OCI-LY7 (cell line): ENCODE measurements around the gene MLPH. TPM values are rescaled to one million over a fixed set of nuclear protein-coding genes. Genes with fewer than 3 reads are reported as not detected.

ENCODE experiments used
- BruUV-seq: library from RNA; stranded (reverse); fragments of 400-500 nt; replicated peaks from 2 replicates; lab custom pipeline; 2021; lab: Mats Ljungman, UMichigan
- CTCF ChIA-PET: fragments of 300-600 bp; sonication (Branson Sonifier 250); formaldehyde crosslinking; loops from one replicate; lab custom pipeline; 2022; ENCODE audit warnings: antibody characterized with exemption; ENCODE audit not compliant: unreplicated experiment; lab: Charles Lee
- POLR2A ChIA-PET: fragments of 300-600 bp; sonication (Branson Sonifier 250); formaldehyde crosslinking; loops from one replicate; lab custom pipeline; 2022; ENCODE audit warnings: antibody characterized with exemption; lab: Charles Lee
- DNase-seq: peaks from one replicate; pipeline ENCODE4 v3.0.0-alpha.2; 2015; ENCODE audit warnings: low spot score
- H2AFZ ChIP-seq: fragments of 200-600 bp; sonication (generic), shearing (Covaris generic); 2 replicates; pipeline ENCODE4 v1.6.1; 2014; ENCODE audit warnings: mild to moderate bottlenecking, antibody characterized with exemption, low read length, moderate library complexity
- H3K27ac ChIP-seq: fragments of 200-600 bp; sonication (generic); 2 replicates; pipeline ENCODE4 v1.5.1; 2014; ENCODE audit warnings: mixed run types, low read depth, mild to moderate bottlenecking, moderate library complexity, low read length, inconsistent platforms; ENCODE audit not compliant: poor library complexity, severe bottlenecking
- H3K36me3 ChIP-seq: fragments of 200-600 bp; sonication (generic); 2 replicates; pipeline ENCODE4 v1.6.1; 2014; ENCODE audit warnings: mild to moderate bottlenecking, antibody characterized with exemption, low read length, moderate library complexity, mixed read lengths; ENCODE audit not compliant: insufficient read depth
- H3K4me1 ChIP-seq: fragments of 200-600 bp; sonication (generic); 2 replicates; pipeline ENCODE4 v1.5.1; 2014; ENCODE audit warnings: mild to moderate bottlenecking, low read length; ENCODE audit not compliant: insufficient read depth, poor library complexity, severe bottlenecking
- H3K4me2 ChIP-seq: fragments of 200-600 bp; sonication (generic); 2 replicates; pipeline ENCODE4 v1.6.1; 2014; ENCODE audit warnings: mild to moderate bottlenecking, low read length
- H3K4me3 ChIP-seq: fragments of 200-600 bp; sonication (generic); 2 replicates; pipeline ENCODE4 v1.5.1; 2014; ENCODE audit warnings: mild to moderate bottlenecking, low read depth, low read length; ENCODE audit not compliant: poor library complexity, severe bottlenecking
- H3K79me2 ChIP-seq: fragments of 200-600 bp; sonication (generic); 2 replicates; pipeline ENCODE4 v1.6.1; 2016; ENCODE audit warnings: low read depth, mild to moderate bottlenecking, low read length, moderate library complexity, mixed read lengths; ENCODE audit not compliant: insufficient read depth
- H3K9me2 ChIP-seq: fragments of 200-600 bp; sonication (generic); 2 replicates; pipeline ENCODE4 v1.6.1; 2016; ENCODE audit warnings: mild to moderate bottlenecking, low read length, mixed read lengths; ENCODE audit not compliant: insufficient read depth
- H3K9me3 ChIP-seq: fragments of 200-600 bp; sonication (generic); 2 replicates; pipeline ENCODE4 v1.6.1; 2014; ENCODE audit warnings: mild to moderate bottlenecking, mixed run types, low read length, mixed read lengths
- H4K20me1 ChIP-seq: fragments of 200-600 bp; sonication (generic); 2 replicates; pipeline ENCODE4 v1.6.1; 2014; ENCODE audit warnings: mild to moderate bottlenecking, antibody characterized with exemption, low read length, moderate library complexity, mixed read lengths; ENCODE audit not compliant: insufficient read depth
- CTCF ChIP-seq: fragments of 200-600 bp; sonication (generic); conservative IDR thresholded peaks from 2 replicates; pipeline ENCODE4 v1.5.1; 2014; ENCODE audit warnings: mild to moderate bottlenecking, antibody characterized with exemption, low read length, moderate library complexity, mixed read lengths
- EZH2phosphoT487 ChIP-seq: fragments of 200-600 bp; sonication (generic); IDR thresholded peaks from 2 replicates; pipeline ENCODE4 v1.6.1; 2018; ENCODE audit warnings: low read depth, borderline replicate concordance, mild to moderate bottlenecking, mixed run types, antibody characterized with exemption, low read length, moderate library complexity, mixed read lengths
- intact Hi-C: fragments of 100-400 bp; cut with micrococcal nuclease; formaldehyde crosslinking; loops from one replicate; pipeline ENCODE4 v1.10.0; 2022; ENCODE audit not compliant: unreplicated experiment
- total RNA-seq, 2 experiments: library from RNA; depleted of rRNA in 1 of 2; stranded (reverse); fragments of >200 nt in 1 of 2; shearing (Covaris generic) in 1 of 2; gene quantifications; 2 replicates each; pipeline ENCODE4 v1.2.3, GENCODE V29; 2014 to 2022

MLPH gene
- total RNA-seq, 2 experiments from 2014 or later, result not detected

DNA sequence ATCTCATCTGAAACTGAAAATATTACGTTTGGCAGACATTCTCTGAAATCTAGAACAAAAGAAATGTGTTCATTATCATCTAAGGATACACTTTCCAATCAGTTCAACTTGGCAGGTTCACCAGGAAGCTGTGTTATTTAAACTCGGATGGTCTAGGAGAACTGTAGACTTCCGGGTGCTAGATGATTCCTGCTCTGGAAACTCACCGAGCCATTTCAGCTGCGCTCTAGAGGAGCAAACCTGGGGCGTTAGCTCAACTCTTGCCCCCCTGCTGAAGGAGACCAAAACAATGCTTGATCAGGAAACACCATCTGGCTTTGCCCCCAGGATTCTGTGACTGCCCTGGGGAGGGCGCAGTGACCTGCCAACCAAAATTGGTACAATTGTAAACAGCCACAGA, 22.9 kb downstream of the MLPH start:
- POLR2A ChIA-PET, result no interaction called here

DNA sequence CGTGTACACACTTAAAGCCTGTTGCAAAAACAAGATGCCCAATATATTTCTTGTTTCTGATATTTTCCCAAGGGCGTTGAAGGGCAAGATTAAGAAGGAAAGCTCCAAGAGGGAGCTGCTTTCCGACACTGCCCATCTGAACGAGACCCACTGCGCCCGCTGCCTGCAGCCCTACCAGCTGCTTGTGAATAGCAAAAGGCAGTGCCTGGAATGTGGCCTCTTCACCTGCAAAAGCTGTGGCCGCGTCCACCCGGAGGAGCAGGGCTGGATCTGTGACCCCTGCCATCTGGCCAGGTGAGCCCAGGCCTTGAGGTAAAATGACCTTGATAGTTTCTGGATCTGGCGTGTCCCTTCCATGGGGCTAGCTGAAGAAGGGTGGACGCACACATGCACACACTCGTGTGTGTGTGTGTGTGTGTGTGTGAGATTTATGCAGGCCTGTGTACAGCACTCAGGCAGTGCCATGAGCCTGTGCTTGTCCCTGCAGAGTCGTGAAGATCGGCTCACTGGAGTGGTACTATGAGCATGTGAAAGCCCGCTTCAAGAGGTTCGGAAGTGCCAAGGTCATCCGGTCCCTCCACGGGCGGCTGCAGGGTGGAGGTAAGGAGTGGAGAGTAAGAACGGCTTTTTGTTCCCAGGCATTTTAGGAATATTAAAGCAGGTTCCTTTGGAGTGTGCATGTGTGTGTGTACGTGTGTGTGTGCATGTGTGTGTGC, 23.6 kb downstream of the MLPH start:
- H3K36me3 ChIP-seq, result no peaks in the 10 kb centered on the region
- H3K9me3 ChIP-seq, result no peaks in the 10 kb centered on the region
- BruUV-seq, result no TSS peak
- no peaks in the 10 kb centered on the region for H4K20me1 ChIP-seq
- intact Hi-C loops, result no loop called here
- H3K9me2 ChIP-seq, result no peaks in the 10 kb centered on the region
- H3K79me2 ChIP-seq, result no peaks in the 10 kb centered on the region
- H3K27ac ChIP-seq, result no peak overlapping the region
- H3K4me1 ChIP-seq, result peaks cover 28% of the 10 kb centered on the region
- ChIA-PET POLR2A (no interaction called here), CTCF (interaction anchor here (1.8 kb wide), 1 partner anchor 61 kb away, joined by 4 read pairs; no protein-coding TSS in a partner anchor)
- DNase-seq, result no peak
- no peak overlapping the region for H3K4me3 ChIP-seq
- no peak overlapping the region for H2AFZ ChIP-seq
- H3K4me2 ChIP-seq, result no peak overlapping the region
- TF ChIP-seq CTCF (no peak), EZH2phosphoT487 (no peak)

More for the DNA sequence above, 22.9 kb downstream of the MLPH start:
- H3K9me2 ChIP-seq, result no peaks in the 10 kb centered on the region
- DNase-seq, result no peak
- no peak overlapping the region for H3K4me3 ChIP-seq
- intact Hi-C loops, result no loop called here
- CTCF ChIA-PET, result interaction anchor here (0.5 to 1.8 kb wide), 2 partner anchors 12 to 62 kb away, joined by 3 to 4 read pairs; no protein-coding TSS in a partner anchor
- H3K4me2 ChIP-seq, result no peak overlapping the region
- H2AFZ ChIP-seq, result no peak overlapping the region
- H3K4me1 ChIP-seq, result peaks cover 21% of the 10 kb centered on the region
- TF ChIP-seq CTCF (no peak), EZH2phosphoT487 (no peak)
- no TSS peak for BruUV-seq
- no peak overlapping the region for H3K27ac ChIP-seq
- H3K79me2 ChIP-seq, result no peaks in the 10 kb centered on the region
- H3K36me3 ChIP-seq, result no peaks in the 10 kb centered on the region
- no peaks in the 10 kb centered on the region for H3K9me3 ChIP-seq
- H4K20me1 ChIP-seq, result no peaks in the 10 kb centered on the region

DNA sequence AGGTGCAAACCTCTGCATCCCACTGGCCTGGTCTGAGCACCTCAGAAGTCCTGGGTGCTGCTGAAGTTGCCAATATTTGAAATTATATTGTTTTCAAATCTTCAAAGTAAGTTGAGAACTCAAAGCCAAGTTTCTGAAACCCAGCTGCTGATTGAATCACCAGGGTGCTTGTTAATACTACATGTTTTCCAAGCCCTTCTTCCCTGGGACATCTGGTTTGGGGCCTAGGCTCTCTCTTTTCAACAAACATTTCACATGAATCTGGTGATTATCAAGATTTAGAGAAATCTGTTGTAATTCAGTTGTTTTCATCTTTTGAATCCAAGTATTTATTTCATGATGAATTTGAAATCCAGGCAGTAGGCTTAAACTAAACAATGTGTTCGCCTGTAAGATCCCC, 24.4 kb downstream of the MLPH start:
- no peaks in the 10 kb centered on the region for H3K9me3 ChIP-seq
- no peak overlapping the region for H3K4me2 ChIP-seq
- H3K4me3 ChIP-seq, result no peak overlapping the region
- ChIA-PET CTCF (interaction anchor here (2.5 kb wide), 1 partner anchor 60 kb away, joined by 36 read pairs; no protein-coding TSS in a partner anchor), POLR2A (no interaction called here)
- H3K4me1 ChIP-seq, result peaks cover 33% of the 10 kb centered on the region
- intact Hi-C loops, result no loop called here
- H4K20me1 ChIP-seq, result no peaks in the 10 kb centered on the region
- H3K36me3 ChIP-seq, result no peaks in the 10 kb centered on the region
- no peak overlapping the region for H2AFZ ChIP-seq
- TF ChIP-seq EZH2phosphoT487 (no peak), CTCF (no peak)
- BruUV-seq, result no TSS peak
- H3K27ac ChIP-seq, result no peak overlapping the region
- no peak for DNase-seq
- no peaks in the 10 kb centered on the region for H3K79me2 ChIP-seq
- no peaks in the 10 kb centered on the region for H3K9me2 ChIP-seq
